Measurements from ENCODE around the gene CEMIP. TPM values are rescaled to one million over a fixed set of nuclear protein-coding genes. Genes with fewer than 3 reads are reported as not detected.

The CEMIP gene
- total RNA-seq, 6 experiments from 2014 or later: 5.8 to 53.2 (median 48.3) TPM

DNA sequence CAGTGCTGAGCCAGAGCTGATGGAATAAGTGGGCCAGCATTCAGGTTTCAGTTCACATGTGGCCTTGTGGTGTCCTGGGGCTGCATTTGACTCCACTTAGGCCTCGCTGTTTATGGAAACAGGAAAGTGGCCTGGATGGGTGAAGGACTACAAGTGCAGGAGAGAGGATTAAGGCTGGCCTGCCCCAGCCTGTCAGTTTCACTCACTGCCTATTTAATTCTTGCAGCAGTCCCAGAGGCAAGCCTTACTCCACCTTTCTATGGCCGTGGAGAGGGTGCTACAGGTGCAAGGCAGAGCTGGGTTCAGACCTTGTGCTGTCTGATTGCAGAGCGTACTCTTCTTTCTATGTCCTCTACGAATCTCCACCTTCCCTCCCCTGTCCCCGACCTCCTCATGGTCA is 46.4 kb upstream of the CEMIP start:
- Mint-ChIP-seq H3K27ac (no peak overlapping the region), H3K4me1 (ENCODE audit: low read depth) (peaks cover 13% of the 10 kb centered on the region)
- TF ChIP-seq, protein P1, sequence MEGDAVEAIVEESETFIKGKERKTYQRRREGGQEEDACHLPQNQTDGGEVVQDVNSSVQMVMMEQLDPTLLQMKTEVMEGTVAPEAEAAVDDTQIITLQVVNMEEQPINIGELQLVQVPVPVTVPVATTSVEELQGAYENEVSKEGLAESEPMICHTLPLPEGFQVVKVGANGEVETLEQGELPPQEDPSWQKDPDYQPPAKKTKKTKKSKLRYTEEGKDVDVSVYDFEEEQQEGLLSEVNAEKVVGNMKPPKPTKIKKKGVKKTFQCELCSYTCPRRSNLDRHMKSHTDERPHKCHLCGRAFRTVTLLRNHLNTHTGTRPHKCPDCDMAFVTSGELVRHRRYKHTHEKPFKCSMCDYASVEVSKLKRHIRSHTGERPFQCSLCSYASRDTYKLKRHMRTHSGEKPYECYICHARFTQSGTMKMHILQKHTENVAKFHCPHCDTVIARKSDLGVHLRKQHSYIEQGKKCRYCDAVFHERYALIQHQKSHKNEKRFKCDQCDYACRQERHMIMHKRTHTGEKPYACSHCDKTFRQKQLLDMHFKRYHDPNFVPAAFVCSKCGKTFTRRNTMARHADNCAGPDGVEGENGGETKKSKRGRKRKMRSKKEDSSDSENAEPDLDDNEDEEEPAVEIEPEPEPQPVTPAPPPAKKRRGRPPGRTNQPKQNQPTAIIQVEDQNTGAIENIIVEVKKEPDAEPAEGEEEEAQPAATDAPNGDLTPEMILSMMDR (IDR thresholded peaks at IDR 0.05): no peak

DNA sequence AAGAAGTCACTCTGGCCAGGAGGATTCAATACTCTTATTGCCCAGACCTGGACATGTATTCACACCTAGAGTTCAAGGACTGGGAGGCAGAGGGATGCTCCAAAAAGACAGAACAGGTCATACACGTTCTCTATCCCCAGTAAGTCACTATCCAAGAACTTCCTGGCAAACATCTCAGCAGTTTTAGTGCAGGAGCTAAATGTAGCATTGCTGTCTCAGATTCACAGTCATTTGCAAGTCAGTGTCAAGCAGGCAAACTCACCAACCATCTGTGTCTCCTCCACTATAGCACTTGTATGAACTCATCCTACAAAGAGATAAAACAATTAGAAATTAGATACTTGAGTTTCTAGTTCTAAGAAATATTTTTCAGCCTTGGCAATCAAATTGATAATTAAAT is 45.7 kb upstream of the CEMIP start:
- TF ChIP-seq, protein P1 (IDR thresholded peaks at IDR 0.05): no peak
- H3K4me1 Mint-ChIP-seq (ENCODE audit: low read depth): peaks cover 13% of the 10 kb centered on the region
- no peaks in the 10 kb centered on the region for H3K27me3 Mint-ChIP-seq (ENCODE audit: insufficient read depth)
- no peak overlapping the region for H3K27ac Mint-ChIP-seq
- no peak for DNase-seq
- no peaks in the 10 kb centered on the region for H3K9me3 Mint-ChIP-seq
- H3K36me3 Mint-ChIP-seq (ENCODE audit: low read depth): peaks cover 16% of the 10 kb centered on the region
- no peak overlapping the region for H3K4me3 Mint-ChIP-seq

More for the DNA sequence above, 46.4 kb upstream of the CEMIP start:
- H3K36me3 Mint-ChIP-seq (ENCODE audit: low read depth): peaks cover 10% of the 10 kb centered on the region
- H3K4me3 Mint-ChIP-seq: no peak overlapping the region
- DNase-seq: no peak
- no peaks in the 10 kb centered on the region for H3K9me3 Mint-ChIP-seq
- no peaks in the 10 kb centered on the region for H3K27me3 Mint-ChIP-seq (ENCODE audit: insufficient read depth)

DNA sequence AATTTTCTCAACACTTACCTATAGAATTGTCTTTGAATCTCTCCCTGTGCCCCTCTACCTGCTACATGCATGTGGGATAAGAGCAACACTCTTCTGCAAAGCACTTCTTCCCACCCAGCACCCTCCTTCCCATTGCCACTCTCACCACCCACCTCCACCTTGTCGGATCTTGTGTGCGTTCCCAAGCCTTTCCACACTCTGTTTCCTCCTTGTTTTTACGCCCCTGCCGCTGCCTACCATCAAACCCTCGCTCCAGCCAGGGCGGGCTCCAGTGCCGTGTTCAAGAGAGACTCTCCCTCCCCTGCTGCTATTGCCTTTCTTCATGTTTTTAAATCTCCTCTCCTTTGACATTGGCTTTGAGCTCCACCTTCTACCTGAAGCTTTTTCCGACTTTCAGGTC is 43.8 kb upstream of the CEMIP start:
- no peaks in the 10 kb centered on the region; the same call in 1 of the 2 replicates for H3K27me3 Mint-ChIP-seq (ENCODE audit: insufficient read depth)
- H3K9me3 Mint-ChIP-seq: no peaks in the 10 kb centered on the region
- DNase-seq: no peak
- H3K27ac Mint-ChIP-seq: no peak overlapping the region
- peaks cover 10% of the 10 kb centered on the region for H3K4me1 Mint-ChIP-seq (ENCODE audit: low read depth)
- H3K4me3 Mint-ChIP-seq: no peak overlapping the region
- TF ChIP-seq, protein P1 (IDR thresholded peaks at IDR 0.05): no peak
- peaks cover 31% of the 10 kb centered on the region for H3K36me3 Mint-ChIP-seq (ENCODE audit: low read depth)

DNA sequence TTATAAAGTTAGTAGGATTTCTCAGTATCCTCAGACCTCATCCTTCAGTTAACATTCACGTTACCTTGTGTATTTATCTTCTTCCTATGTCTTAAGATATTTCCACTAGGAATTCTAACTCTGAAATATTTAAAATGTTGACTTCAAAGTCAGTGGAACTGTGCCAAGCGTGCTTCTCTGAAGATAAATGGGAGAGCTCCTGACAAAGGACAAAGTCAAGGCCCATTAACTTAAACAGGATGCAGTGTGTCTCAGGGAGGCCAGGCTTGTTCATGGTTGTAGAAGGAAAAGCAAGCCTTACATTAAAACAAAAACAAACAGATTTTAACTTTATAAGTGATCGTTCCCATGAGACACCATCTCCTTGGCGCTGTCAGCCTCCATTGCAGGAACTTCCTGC is 42.6 kb upstream of the CEMIP start:
- Mint-ChIP-seq H3K4me3 (no peak overlapping the region), H3K36me3 (ENCODE audit: low read depth) (peaks cover 38% of the 10 kb centered on the region), H3K27ac (no peak overlapping the region), H3K4me1 (ENCODE audit: low read depth) (no peaks in the 10 kb centered on the region), H3K9me3 (no peaks in the 10 kb centered on the region), H3K27me3 (ENCODE audit: insufficient read depth) (no peaks in the 10 kb centered on the region; the same call in 1 of the 2 replicates)
- TF ChIP-seq, protein P1 (IDR thresholded peaks at IDR 0.05): no peak
- DNase-seq: no peak

DNA sequence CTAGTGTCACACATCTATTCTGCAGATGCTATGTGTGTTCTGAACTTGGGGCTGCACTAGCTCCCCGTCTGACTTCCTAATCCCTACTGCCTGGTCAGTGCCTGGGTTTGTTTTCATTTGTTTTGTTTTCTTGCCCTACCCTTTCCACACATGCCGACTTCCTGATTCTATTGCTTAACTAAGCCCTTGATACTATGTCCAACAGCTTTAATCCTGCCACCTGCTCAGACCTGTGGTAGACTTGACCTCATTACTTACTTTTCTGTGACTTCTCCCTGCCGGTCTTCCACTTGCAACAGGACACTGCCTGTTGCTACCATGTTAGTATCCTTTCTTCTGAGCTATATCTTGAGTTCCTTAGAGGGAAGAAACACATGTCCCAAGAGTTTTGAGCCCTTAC is 39.3 kb upstream of the CEMIP start:
- Mint-ChIP-seq H3K36me3 (ENCODE audit: low read depth) (peaks cover 38% of the 10 kb centered on the region), H3K4me3 (no peak overlapping the region), H3K27me3 (ENCODE audit: insufficient read depth) (no peaks in the 10 kb centered on the region; the same call in 1 of the 2 replicates), H3K4me1 (ENCODE audit: low read depth) (peaks cover 28% of the 10 kb centered on the region), H3K9me3 (no peaks in the 10 kb centered on the region), H3K27ac (no peak overlapping the region)
- TF ChIP-seq, protein P1 (IDR thresholded peaks at IDR 0.05): no peak
- no peak for DNase-seq

DNA sequence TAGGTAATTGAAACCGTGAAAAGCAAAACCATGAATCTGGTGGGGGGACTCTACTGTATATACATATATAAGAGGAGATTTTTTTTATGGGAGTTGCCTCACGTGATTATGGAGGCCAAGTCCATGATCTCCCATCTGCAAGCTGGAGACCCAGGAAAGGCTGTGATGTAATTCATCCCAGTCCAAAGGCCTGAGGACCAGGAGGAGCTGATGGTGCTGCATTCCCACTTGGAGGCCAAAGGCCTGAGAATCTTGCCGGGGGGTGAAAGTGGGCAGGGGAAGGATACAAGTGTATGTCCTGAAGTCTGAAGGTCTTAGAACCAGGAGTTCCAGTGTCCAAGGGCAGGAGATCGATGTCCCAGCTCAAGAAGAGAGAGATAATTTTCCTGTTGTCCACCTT is 37.1 kb upstream of the CEMIP start:
- no peak overlapping the region for H3K27ac Mint-ChIP-seq
- H3K36me3 Mint-ChIP-seq (ENCODE audit: low read depth): peaks cover 40% of the 10 kb centered on the region
- H3K9me3 Mint-ChIP-seq: no peaks in the 10 kb centered on the region
- TF ChIP-seq, protein P1 (IDR thresholded peaks at IDR 0.05): no peak
- H3K4me1 Mint-ChIP-seq (ENCODE audit: low read depth): peaks cover 46% of the 10 kb centered on the region
- no peak overlapping the region for H3K4me3 Mint-ChIP-seq
- DNase-seq: no peak
- H3K27me3 Mint-ChIP-seq (ENCODE audit: insufficient read depth): no peaks in the 10 kb centered on the region; the same call in 1 of the 2 replicates

Measured in HFFc6 (cell line).